ENCODE results near the gene TMEM179.

The TMEM179 gene

GRCh38 chr14:104576232-104576969 is 28.2 kb downstream of the TMEM179 start:
- no peak overlapping the region for H3K27ac ChIP-seq
- H3K4me3 ChIP-seq = no peak overlapping the region

DNA sequence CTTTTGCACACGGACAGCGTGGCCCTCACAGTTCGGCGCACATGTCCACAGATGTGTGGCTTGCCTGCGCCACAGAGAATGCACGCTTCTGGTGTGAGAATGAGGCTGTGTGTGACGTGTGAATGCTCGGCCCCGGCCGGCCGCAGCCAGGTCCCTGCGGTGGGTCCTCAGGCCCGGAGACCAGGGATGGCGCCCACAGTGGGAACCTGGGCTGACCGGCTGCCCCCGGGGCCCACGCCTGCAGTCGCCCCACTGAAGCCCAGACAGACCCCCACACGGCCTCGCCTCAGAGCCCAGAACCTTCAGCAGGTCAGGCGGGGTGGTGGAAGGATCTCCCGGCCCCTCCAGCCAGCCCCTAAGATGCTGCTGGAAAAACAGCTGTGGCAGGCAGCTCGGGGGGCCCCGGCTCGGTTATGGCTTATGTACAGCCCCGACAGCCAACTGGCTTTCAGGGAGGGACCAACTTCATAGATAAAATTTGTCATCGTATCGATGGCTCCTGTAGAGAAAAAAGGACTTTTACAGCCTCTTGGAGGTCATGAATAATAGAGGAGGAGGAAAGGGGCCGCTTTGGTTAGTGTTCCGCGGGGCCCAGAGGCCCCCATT is 29.5 kb downstream of the TMEM179 start:
- no peak overlapping the region for H3K27ac ChIP-seq
- no peak overlapping the region for H3K4me3 ChIP-seq

GRCh38 chr14:104574536-104574935 is 30.0 kb downstream of the TMEM179 start:
- no peak overlapping the region for H3K27ac ChIP-seq
- no peak overlapping the region for H3K4me3 ChIP-seq

GRCh38 chr14:104573930-104574329 is 30.6 kb downstream of the TMEM179 start:
- no peak overlapping the region for H3K4me3 ChIP-seq
- H3K27ac ChIP-seq = no peak overlapping the region

- no peak overlapping the region for H3K27ac ChIP-seq
Observed at GRCh38 chr14:104572668-104573067, 31.9 kb downstream of the TMEM179 start.

GRCh38 chr14:104572024-104572626 is 32.4 kb downstream of the TMEM179 start:
- Histone ChIP-seq H3K27ac (no peak overlapping the region), H3K4me3 (no peak overlapping the region)

More at GRCh38 chr14:104572668-104573067, 31.9 kb downstream of the TMEM179 start:
- H3K4me3 ChIP-seq = no peak overlapping the region

- H3K27ac ChIP-seq = no peak overlapping the region
- no peak overlapping the region for H3K4me3 ChIP-seq
Observed at GRCh38 chr14:104571246-104571645, 33.3 kb downstream of the TMEM179 start.

DNA sequence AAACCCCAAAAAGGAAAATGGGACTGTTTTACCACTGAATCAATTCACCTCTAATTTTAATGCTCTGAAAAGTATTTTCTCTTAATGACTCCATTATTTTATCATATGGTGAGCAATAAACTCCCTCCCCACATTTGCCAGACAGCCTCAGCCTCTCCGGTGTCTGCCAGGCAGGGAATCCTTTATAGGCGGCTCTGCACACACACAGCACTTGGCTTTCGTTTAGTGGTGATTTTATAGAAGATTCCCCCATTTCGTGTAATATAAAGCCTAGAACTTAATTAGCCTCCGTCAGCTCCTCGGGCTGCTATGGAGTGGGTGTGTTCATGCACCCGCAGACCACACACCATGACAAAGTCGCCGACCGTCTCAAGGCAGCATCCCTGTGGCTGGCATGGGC is 35.1 kb downstream of the TMEM179 start:
- H3K27ac ChIP-seq = peak overlapping the region in 2 of 21 experiments; percentile 41 to 52
- H3K4me3 ChIP-seq = no peak overlapping the region

DNA sequence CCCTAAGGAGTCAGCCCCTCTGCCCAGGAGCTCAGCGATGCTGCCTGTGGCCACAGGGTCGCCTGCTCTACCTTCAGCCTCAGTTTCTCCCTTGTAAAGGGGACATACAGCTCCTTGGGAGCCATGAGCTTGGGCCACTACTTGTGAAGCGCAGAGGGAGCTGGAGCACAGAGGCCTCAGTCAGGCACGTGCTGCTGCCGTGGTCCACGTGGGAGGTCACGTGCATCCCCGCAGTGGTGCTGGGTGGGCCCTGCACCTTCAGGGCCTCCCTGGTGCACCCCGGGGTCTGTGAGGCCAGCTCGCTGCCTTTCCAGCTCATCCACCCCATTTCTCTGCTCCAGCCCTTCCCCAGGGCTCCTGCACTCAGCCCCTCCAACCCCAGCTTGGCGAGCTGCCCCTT is 36.0 kb downstream of the TMEM179 start:
- Histone ChIP-seq H3K4me3 (no peak overlapping the region), H3K27ac (peak overlapping the region in 2 of 21 experiments; percentile 41 to 52)

GRCh38 chr14:104567957-104568225 is 36.7 kb downstream of the TMEM179 start:
- H3K4me3 ChIP-seq = no peak overlapping the region
- H3K27ac ChIP-seq = no peak overlapping the region

DNA sequence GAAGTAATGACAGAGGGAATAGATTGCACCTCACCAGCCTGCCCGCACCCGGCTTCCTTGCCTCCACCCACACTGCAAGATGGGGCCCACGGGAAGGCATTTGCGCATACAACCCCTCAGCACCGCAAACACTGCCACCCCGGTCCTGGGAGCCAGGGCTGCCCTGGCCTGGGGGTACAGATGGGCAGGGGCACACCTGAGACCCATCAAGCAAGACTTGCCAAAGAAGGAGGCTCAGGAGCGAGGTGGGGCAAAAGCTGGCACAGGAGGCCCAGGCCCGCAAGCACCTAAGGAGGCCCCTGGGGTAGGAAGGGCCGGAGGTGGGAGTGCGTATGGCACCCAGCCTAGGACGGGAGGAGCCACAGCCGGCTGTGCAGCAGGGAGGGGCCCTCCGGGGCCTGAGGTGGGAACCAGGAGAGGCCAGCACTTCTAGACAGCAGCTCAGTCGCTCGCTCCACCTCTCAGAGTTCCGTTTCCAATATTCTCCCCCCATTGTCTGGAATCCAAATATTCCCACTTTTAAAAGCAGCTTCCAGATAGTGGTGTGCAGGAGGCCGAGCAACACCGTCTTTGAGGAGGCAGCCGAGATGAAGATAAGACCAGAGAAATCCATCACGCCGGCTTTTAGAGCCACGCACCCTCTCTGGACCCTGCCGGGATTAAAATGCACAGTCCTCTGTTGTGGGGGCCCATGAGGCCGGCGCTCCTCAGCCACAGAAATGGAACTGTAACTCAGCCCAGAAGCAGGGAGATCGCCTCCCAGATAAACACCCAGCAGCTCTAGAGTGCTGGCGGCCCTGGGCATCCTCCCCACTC is 37.2 kb downstream of the TMEM179 start:
- no peak overlapping the region for H3K4me3 ChIP-seq
- H3K27ac ChIP-seq = peak overlapping the region in 1 of 21 experiments; percentile 43

- Histone ChIP-seq H3K4me3 (no peak overlapping the region), H3K27ac (no peak overlapping the region)
Observed at GRCh38 chr14:104564744-104565679, 39.6 kb downstream of the TMEM179 start.

GRCh38 chr14:104563742-104564615 is 40.6 kb downstream of the TMEM179 start:
- Histone ChIP-seq H3K27ac (no peak overlapping the region), H3K4me3 (no peak overlapping the region)

- H3K27ac ChIP-seq = no peak overlapping the region
- no peak overlapping the region for H3K4me3 ChIP-seq
Observed at GRCh38 chr14:104563191-104563741, 41.3 kb downstream of the TMEM179 start.

- peak overlapping the region in 1 of 21 experiments; percentile 10 for H3K27ac ChIP-seq
Observed at GRCh38 chr14:104562606-104563005, 42.0 kb downstream of the TMEM179 start.

DNA sequence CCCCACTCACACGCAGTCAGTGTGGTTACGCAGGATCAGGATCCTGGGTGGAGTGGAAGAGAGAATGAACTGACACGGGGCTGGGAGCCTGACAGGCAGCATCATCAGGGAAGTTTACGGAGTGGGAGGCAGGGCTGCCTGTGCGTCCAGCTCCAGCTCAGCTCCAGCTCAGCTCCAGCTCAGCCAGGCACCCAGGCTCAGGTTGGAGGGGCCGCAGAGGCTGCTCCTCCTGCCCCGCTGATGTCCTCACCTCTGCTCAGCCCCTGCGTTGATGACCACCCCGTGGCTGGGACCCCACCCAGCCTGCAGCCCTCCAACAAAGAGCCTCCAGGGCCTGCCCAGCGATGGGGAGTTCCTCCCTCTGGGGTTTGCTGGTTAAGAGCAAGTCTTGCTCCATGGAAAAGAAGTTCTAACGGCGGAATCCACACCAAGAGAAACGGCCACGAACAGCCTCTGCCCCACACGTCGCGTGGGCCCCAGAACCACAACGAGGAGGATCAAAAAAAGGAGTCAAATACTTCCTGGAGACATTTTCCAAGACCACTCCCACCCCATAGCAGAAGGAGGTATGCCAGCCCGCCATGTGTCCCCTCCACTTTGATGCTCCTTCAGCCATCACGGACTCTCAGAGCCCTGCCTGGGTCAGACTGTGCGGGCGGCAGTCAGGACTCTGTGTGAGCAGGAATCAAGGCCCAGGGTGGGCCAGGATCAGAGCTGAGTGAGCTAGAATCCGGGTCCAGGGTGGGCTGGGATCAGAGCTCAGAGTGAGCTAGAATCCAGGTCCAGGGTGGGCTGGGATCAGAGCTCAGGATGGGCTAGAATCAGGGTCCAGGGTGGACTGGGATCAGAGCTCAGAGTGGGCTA is 42.7 kb downstream of the TMEM179 start:
- H3K4me3 ChIP-seq = no peak overlapping the region
- H3K27ac ChIP-seq = peak overlapping the region in 1 of 21 experiments; percentile 10

More at GRCh38 chr14:104562606-104563005, 42.0 kb downstream of the TMEM179 start:
- H3K4me3 ChIP-seq = no peak overlapping the region

DNA sequence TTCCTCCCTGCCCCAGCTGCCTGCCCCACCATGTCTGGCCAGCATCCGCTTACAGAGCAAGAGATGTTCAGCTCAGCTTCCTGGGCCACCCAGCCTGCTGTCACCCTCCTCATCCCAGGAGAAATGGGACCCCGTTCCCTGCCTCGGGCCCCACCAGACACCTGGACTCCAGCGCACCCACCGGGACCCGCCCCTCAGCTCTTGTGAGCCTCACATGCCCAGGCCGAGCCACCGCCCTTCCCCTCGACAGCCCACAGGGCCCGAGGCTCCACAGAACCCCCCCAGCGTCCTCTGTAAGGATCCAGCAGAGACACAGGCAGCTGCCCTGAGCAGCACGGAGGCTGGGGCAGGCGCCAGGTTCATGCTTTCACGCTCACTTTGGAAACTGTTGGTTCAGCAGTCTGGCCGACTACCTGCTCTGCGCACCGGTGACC is 43.4 kb downstream of the TMEM179 start:
- H3K27ac ChIP-seq = no peak overlapping the region
- H3K4me3 ChIP-seq = no peak overlapping the region

Data from skin epidermis (tissue), 12 donors.